GM19463 (cell line): ENCODE data around the gene FBLN1.
"Not testable (repeated sequence)": the region's sequence is repeated elsewhere in the genome, so short reads cannot be mapped to it uniquely, and the experiment has no call there.

Source experiments
- ATAC-seq: cut with Tn5 transposase; IDR thresholded peaks from one replicate; pipeline ENCODE4 v1.9.1; 2021; ENCODE audit warnings: mild to moderate bottlenecking, moderate library complexity; ENCODE audit not compliant: unreplicated experiment

The FBLN1 gene

DNA sequence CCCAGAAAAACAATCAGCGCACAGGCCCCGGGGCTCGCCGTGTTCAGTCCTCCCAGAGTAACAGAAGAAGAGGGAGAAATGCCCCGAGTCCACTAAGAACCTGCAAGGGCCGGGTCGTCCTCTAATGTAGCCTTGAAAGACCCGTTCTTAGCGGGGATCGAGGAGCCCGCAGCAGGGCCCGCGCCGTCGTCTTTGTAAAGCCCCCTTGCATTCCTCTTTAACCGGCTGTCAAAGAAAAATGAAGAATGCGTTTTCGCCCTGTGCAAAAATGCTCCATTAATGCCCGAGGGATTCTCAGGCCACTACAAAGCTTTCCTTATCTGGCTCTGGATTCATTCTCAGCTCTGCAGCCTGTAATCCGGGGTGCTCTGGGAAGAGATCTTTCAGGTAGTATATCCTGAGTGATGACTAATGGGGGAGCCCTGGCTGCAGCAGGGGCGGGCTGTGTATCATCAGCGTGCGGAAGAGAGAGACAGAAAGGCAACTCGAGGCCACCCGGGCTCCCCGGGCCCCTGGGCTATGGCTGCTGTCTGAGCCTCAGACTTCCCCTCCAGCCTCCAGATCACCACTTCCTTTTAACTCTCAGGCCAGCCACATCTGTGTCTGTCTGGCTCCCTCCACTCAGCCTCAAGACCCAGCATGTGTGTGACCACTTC lies 78.2 kb downstream of the FBLN1 start:
- ATAC-seq: no peak

- no peak for ATAC-seq
Measured at GRCh38 chr22:45581549-45582080, 78.9 kb downstream of the FBLN1 start.

DNA sequence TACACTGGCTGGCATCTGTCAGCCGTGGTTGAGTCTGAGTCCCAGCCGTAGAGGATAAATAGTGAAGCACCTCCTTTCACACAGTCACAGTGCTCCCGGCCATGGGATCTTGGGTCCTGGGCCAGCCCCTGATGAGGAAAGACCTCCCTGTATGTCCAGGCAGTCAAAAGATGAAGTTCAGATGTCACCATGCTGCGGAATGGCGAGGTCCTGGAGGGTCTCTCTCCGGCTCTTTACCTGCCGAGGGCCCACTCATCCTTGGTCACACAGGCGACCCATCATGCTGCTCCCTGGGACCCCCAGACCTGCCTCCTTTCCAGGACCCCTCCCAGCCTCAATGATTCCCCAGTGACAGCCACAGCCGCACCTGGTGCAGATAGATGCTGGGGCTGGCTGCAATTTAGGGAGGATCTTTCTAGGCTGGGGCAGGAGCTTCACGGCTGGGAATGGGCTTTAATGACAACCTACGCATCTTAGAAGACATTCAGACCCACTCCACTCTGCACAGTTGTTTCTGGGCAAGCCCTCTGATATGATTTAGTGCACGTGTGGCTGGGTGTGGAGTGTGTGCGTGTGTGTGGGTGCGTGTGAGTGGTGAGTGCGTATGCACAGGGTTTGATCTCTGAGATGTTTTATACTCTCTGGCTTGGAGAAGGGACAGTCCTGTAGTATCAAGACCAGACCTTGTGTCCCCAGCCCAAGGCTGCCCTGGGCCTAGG lies 79.7 kb downstream of the FBLN1 start:
- no peak for ATAC-seq

GRCh38 chr22:45582955-45583320 lies 80.3 kb downstream of the FBLN1 start:
- ATAC-seq: no peak

DNA sequence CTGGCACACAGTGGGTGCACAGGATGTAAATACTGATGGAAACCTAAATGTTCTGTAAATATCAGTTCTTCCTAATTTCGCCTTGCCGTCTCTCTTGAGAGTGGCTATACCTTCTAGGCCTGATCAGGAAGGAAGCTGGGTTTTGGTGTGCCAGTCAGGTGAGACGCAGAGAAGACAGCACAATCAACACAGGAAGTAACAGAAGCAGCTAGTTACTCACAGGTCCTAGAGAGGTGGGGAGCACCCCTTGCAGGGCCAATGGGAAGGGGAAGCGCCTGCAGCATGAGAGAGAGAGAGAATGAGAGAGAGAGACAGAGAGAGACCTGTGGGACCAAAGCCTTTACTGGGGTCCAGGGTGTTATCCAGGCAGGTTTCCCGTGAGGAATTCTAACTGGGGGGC lies 80.8 kb downstream of the FBLN1 start:
- ATAC-seq: no peak

- ATAC-seq: no peak
Measured at GRCh38 chr22:45584121-45584570, 81.5 kb downstream of the FBLN1 start.

GRCh38 chr22:45584621-45585436 lies 82.1 kb downstream of the FBLN1 start:
- no peak for ATAC-seq

- no peak for ATAC-seq
Measured at GRCh38 chr22:45585437-45585755, 82.7 kb downstream of the FBLN1 start.

DNA sequence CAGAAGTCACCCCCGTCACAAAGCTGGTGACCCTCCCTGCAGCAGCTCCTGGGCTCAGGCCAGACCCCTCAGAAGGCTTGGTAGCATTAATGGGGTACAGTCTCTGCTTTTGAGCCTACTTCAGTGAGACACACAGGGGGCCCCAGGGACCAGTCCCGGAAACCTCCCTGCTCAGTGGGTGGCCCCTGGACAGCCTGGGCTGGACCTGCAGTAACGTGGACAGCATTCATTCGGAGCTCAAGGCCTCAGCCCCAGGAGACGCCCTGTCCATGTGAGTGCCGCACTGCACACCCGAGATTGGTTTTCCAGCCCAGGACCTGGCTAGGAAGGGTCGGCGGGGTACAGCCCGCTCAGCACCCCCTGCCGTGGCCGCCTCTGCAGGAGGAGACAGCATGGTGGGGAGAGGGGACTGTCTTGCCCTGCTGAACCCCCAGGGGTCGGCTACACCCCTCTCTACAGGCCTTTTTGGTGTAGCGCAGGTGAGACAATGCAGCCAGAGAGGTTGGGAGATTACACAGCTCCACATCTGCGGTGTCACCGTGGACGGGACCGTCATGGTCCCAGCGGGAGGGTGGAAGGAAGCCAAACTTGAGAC lies 83.4 kb downstream of the FBLN1 start:
- ATAC-seq: no peak

GRCh38 chr22:45586651-45587405 lies 84.1 kb downstream of the FBLN1 start:
- no peak for ATAC-seq

DNA sequence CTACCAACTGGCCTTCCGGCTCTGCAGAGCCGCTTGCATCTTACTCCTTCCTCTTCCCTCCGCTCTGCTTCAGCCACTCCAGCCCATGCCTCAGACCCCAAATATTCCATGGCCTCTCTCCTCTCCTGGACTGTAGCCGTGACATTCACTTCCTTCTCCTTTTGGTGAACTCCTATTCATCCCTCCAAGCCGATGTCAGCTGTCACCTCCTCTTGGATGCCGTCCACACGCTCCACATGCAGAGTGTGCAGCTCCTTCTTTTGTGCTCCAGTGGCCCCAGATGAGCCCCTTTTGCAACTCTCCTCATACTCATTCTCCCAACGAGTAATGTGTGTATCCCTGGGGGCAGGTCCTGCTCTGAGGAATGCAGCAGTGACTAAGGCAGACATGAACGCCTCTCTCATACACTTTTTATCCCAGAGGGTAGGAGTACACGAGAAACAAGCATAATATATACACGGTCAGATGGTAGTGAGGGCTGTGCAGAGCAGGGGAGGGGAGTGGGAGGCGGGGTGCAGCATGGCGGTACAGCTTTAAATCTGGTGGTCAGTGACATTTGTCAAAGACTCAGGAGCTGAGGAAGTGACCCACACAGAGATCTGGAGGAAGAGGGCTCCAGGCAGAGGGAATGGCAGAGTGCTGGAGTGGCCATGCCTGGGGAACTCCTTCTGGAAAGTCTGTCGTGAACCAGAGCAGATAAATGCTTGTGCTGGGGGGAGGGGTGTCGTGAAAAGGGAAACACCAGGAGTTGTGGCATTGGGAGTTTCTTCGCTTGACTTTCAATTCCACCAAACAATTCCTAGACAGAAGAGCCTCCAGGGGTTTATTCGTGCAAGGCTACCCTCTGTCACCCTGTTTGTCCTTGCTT lies 85.2 kb downstream of the FBLN1 start:
- ATAC-seq: no peak

DNA sequence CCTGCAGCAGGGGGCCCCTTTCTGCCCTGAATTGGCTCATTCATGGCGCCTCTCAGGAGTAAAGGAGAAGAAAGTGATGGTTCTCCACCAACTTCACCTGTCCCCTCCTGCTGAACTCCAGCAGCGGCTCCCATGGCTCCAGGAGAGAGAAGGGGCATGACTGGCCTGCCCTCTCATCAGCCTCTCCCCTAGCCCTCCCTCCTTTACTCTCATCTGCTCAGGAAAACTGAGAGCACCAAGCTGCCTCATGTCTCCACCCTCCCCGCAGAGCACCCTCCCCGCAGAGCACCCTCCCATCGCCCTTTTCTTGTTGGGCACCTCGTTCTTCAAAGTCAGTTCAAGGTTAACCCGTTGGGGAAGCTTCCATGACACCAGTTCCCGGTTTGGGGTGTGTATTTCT lies 86.9 kb downstream of the FBLN1 start:
- ATAC-seq: no peak

DNA sequence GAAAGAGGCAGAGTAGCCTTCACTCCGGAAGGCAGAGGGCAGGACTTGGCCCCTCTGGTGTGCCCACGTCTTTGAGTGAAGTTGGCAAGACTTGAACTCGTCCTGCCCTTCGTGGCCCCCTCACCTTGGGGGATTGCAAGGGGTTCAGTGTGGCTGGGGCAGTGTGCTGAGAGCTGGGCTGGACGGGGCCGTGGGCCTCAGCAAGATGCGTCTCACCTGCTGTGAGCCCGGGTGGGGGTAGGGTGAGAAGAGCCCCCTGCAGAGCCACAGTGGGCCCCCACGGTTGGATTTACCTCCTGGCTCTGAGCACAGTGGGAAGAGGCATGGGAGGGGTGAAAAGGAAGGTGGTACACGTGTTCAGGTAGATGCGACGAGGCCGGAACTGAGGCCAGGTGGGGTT lies 87.6 kb downstream of the FBLN1 start:
- no peak for ATAC-seq

DNA sequence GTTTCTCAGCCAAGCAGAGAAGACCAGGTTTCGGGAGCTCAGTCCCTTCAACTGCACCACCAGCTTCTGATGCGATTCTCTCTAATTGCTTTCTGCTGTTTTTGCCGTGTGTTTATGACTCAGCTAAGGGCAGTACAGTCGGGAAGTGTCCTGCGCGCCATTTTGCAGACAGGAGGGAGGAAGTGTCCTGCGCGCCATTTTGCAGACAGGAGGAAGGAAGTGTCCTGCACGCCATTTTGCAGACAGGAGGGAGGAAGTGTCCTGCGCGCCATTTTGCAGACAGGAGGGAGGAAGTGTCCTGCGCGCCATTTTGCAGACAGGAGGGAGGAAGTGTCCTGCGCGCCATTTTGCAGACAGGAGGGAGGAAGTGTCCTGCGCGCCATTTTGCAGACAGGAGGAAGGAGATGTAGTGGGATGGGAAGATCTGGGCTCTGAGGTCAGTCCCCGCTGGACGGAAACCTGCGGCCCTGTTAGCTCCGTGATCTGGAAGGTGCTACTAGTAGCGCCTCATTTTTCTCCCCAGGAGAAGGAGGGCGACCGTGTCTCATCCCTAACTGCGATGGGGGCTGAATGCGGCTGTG lies 89.0 kb downstream of the FBLN1 start:
- not testable (repeated sequence) for ATAC-seq

DNA sequence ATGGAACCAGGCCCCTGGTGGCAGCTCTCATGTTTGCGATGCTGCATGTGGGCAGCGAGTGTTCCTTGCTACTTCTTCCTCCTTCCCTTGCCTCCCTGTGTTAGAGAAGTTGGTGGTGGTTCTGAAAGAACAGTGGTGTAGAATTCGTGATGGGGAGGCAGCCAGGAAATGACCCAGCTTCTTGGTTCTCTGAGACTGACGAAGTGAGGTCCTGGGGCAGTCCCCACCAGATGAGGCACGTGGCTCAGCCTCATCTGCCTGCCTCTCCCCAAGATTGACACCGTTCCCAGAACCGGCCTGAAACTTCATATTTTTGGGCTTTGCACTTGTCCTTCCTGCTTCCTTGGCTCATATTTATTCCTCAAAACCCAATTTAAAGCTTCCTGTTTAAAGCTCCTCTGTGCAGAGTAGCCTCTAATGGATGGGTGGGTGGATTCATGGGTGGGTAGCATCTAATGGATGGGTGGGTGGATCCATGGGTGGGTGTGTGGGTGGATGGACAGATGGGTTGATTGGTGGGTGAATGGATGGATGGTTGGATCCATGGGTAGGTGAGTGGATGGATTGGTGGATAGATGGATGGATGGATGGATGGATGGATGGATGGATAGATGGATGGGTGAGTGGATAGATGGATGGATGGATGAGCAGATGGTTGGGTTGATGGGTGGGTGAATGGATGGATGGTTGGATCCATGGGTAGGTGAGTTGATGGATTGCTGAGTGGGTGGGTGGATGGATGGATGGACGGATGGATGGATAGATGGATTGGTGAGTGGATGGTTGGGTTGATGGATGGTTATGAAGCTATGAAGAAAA lies 91.6 kb downstream of the FBLN1 start:
- ATAC-seq: no peak

- ATAC-seq: no peak
Measured at GRCh38 chr22:45597460-45598192, 94.9 kb downstream of the FBLN1 start.

- ATAC-seq: no peak
Measured at GRCh38 chr22:45598596-45599217, 96.0 kb downstream of the FBLN1 start.
